ENCODE measurements around the gene RNF103. TPM values are rescaled to one million over a fixed set of nuclear protein-coding genes. Genes with fewer than 3 reads are reported as not detected.

Gene RNF103
- total RNA-seq, 1 donor from 2014 or later: 25.2 TPM

DNA sequence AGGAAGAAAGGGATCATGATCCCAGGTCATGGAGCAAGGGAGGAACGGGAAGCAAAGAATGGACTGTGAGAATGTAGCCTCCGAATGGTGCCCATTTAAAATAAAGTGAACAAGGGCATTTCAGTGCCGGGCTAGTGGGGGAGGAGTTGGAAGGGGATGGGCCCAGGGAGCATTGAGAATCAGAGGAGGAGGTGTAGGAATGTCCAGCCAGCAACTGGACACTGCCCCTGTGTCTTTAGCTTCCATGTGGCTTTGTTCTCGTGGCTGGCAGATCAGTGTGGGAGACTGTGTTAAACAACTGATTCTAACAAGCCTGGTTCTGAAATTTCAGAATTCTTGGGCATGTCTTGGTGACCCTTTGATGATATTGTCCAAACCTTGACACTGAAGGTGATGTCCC, 1.4 kb upstream of the RNF103 start:
- peaks cover 3% of the 10 kb centered on the region for H3K9me3 Mint-ChIP-seq (ENCODE audit: unreplicated experiment)
- no peaks in the 10 kb centered on the region for H3K36me3 Mint-ChIP-seq (ENCODE audit: unreplicated experiment)
- DNase-seq: no peak
- TF ChIP-seq, protein P1, sequence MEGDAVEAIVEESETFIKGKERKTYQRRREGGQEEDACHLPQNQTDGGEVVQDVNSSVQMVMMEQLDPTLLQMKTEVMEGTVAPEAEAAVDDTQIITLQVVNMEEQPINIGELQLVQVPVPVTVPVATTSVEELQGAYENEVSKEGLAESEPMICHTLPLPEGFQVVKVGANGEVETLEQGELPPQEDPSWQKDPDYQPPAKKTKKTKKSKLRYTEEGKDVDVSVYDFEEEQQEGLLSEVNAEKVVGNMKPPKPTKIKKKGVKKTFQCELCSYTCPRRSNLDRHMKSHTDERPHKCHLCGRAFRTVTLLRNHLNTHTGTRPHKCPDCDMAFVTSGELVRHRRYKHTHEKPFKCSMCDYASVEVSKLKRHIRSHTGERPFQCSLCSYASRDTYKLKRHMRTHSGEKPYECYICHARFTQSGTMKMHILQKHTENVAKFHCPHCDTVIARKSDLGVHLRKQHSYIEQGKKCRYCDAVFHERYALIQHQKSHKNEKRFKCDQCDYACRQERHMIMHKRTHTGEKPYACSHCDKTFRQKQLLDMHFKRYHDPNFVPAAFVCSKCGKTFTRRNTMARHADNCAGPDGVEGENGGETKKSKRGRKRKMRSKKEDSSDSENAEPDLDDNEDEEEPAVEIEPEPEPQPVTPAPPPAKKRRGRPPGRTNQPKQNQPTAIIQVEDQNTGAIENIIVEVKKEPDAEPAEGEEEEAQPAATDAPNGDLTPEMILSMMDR (IDR thresholded peaks at IDR 0.05; ENCODE audit: partially characterized antibody, unreplicated experiment): no peak
- H3K27me3 Mint-ChIP-seq (ENCODE audit: unreplicated experiment): peaks cover 12% of the 10 kb centered on the region
- H3K4me1 Mint-ChIP-seq (ENCODE audit: low read depth, unreplicated experiment): peaks cover 5% of the 10 kb centered on the region
- H3K4me3 Mint-ChIP-seq (ENCODE audit: unreplicated experiment): no peak overlapping the region
- H3K27ac Mint-ChIP-seq (ENCODE audit: unreplicated experiment): no peak overlapping the region

DNA sequence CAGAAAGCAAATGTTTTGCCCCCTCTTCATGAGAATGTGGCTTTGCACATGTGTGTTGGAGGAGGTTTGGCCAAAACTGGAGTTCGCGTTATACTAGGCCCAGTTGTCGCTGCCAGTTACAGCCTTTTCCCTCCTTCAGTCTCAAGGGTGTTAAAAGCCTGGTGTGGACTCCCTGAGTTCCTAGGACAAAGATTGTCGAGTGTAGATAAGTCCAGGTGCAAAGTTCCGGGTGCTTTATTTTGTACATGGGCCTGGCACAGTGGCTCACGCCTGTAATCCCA, 542 bp upstream of the RNF103 start:
- H3K27ac Mint-ChIP-seq (ENCODE audit: unreplicated experiment): peak overlapping the region; percentile 68
- H3K4me3 Mint-ChIP-seq (ENCODE audit: unreplicated experiment): peak overlapping the region; percentile 83
- TF ChIP-seq, protein P1 (IDR thresholded peaks at IDR 0.05; ENCODE audit: partially characterized antibody, unreplicated experiment): no peak
- peaks cover 5% of the 10 kb centered on the region for H3K4me1 Mint-ChIP-seq (ENCODE audit: low read depth, unreplicated experiment)
- peaks cover 3% of the 10 kb centered on the region for H3K9me3 Mint-ChIP-seq (ENCODE audit: unreplicated experiment)
- no peaks in the 10 kb centered on the region for H3K36me3 Mint-ChIP-seq (ENCODE audit: unreplicated experiment)
- H3K27me3 Mint-ChIP-seq (ENCODE audit: unreplicated experiment): peaks cover 12% of the 10 kb centered on the region
- no peak for DNase-seq

DNA sequence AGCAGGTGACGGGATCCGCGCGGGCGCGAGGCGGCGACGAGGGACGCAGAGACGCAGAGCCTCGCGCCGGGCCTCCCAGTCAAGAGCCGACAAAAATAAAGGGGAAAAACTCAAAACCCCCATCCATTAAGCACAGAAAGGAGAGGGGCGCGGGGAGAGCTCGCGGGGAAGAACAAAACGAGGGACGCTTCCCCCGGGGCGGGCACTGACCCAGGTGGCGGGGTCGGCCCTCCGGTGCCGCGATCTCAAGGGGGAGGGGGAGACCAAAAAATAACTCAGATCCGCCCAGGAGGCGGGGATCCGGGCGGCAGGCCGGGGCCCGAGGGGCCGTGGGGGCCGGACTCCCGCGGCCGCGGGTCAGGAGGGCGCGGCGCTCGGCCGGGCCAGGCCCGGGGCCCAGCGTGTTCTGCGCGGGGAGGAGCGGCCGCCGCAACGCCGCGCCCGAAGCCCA, 597 bp downstream of the RNF103 start:
- peaks cover 5% of the 10 kb centered on the region for H3K4me1 Mint-ChIP-seq (ENCODE audit: low read depth, unreplicated experiment)
- peak overlapping the region; percentile 93 for H3K4me3 Mint-ChIP-seq (ENCODE audit: unreplicated experiment)
- H3K9me3 Mint-ChIP-seq (ENCODE audit: unreplicated experiment): peaks cover 3% of the 10 kb centered on the region
- H3K27ac Mint-ChIP-seq (ENCODE audit: unreplicated experiment): peak overlapping the region; percentile 85
- DNase-seq: peak; percentile 64
- H3K36me3 Mint-ChIP-seq (ENCODE audit: unreplicated experiment): no peaks in the 10 kb centered on the region
- H3K27me3 Mint-ChIP-seq (ENCODE audit: unreplicated experiment): peaks cover 12% of the 10 kb centered on the region
- TF ChIP-seq, protein P1 (IDR thresholded peaks at IDR 0.05; ENCODE audit: partially characterized antibody, unreplicated experiment): no peak

DNA sequence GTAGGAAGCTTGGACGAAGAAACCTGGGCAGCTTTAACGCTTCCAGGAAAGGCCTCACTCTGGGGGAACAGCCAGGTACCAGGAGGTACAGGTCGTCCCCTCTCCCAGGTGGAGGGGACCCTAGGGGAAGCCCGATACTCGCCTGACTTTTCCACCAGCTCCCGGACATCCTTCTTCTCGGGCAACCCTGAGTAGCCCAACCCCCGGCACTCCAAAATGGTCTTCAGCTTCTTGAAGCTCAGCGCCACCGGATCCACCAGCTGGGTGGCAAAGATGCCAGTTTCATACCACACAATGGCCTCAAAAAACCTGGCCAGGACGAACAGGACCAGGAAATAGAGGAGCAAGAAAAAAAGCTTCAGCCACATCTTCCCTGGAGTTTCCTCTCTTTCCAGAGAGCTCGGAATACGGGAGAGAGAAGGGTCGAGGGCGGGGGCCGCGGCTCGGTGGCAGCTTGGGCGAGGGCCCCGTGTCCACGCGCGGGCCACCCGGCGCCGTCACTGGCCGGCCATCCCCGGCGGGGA, 1.1 kb downstream of the RNF103 start:
- TF ChIP-seq, protein P1 (IDR thresholded peaks at IDR 0.05; ENCODE audit: partially characterized antibody, unreplicated experiment): no peak
- DNase-seq: peak; percentile 27
- Mint-ChIP-seq H3K36me3 (ENCODE audit: unreplicated experiment) (no peaks in the 10 kb centered on the region), H3K27me3 (ENCODE audit: unreplicated experiment) (peaks cover 12% of the 10 kb centered on the region), H3K4me1 (ENCODE audit: low read depth, unreplicated experiment) (peaks cover 5% of the 10 kb centered on the region), H3K9me3 (ENCODE audit: unreplicated experiment) (peaks cover 3% of the 10 kb centered on the region), H3K4me3 (ENCODE audit: unreplicated experiment) (peak overlapping the region; percentile 93), H3K27ac (ENCODE audit: unreplicated experiment) (peak overlapping the region; percentile 86)

DNA sequence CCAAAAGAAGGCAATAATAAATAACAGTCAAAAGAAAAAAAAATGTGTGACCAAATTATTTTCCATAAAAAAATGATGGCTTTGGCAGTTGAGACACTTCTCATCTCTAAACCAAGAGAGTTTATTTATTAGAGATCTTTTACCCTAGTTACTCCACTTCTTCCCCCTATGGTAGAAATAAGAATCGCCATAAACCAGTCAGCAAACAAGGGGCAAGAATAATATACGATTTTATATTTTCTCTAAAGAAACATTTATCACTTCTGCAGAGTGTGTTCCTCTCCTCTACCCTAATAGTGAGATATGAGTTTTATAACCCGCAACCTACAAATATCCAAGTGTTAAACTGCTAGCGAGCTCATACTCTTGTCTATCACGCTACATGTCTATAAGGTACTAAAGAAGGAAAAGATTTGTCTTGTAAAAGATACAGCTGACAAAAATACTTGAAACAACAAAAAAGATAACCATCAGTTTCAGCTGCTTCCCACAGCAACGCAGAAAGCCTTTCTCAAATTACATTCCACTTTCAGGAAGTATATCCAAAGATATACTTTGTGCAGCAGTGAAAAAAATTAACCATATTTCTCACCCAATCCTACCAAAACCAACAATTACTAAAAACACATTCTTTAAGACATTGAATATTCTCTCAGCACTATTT, 2.3 kb downstream of the RNF103 start:
- Mint-ChIP-seq H3K27me3 (ENCODE audit: unreplicated experiment) (peaks cover 12% of the 10 kb centered on the region), H3K36me3 (ENCODE audit: unreplicated experiment) (no peaks in the 10 kb centered on the region), H3K4me1 (ENCODE audit: low read depth, unreplicated experiment) (peaks cover 5% of the 10 kb centered on the region), H3K9me3 (ENCODE audit: unreplicated experiment) (peaks cover 3% of the 10 kb centered on the region), H3K27ac (ENCODE audit: unreplicated experiment) (peak overlapping the region; percentile 25), H3K4me3 (ENCODE audit: unreplicated experiment) (peak overlapping the region; percentile 93)
- no peak for DNase-seq
- TF ChIP-seq, protein P1 (IDR thresholded peaks at IDR 0.05; ENCODE audit: partially characterized antibody, unreplicated experiment): no peak

All from glutamatergic neuron (in vitro differentiated cells).